NCI-H446 (cell line): ENCODE results near the gene HYAL4.
A peak's percentile ranks its signal among the peaks of the same experiment; 100 is the strongest.
"Not testable (repeated sequence)": the region's sequence is repeated elsewhere in the genome, so short reads cannot be mapped to it uniquely, and the experiment has no call there.

ENCODE experiments used
- DNase-seq, 2 experiments: peaks; one replicate each; lab custom pipeline; 2025; lab: John Stamatoyannopoulos, UW

HYAL4 gene

GRCh38 chr7:123844712-123845219, at the start of gene HYAL4:
Gene HYAL4 (plus strand): TSS chr7:123845169. CDS start chr7:123868274, 23,105 bp downstream.
- DNase-seq, result no peak

GRCh38 chr7:123795917-123796316, 49.1 kb upstream of the HYAL4 start:
- DNase-seq, result no peak

GRCh38 chr7:123796568-123796967, 48.4 kb upstream of the HYAL4 start:
- DNase-seq, result no peak

- peak; percentile 1 to 59 for DNase-seq
Observed at GRCh38 chr7:123797673-123798531, 47.1 kb upstream of the HYAL4 start.

GRCh38 chr7:123798532-123799188, 46.3 kb upstream of the HYAL4 start:
- no peak for DNase-seq

- DNase-seq, result no peak
Observed at GRCh38 chr7:123802249-123802648, 42.7 kb upstream of the HYAL4 start.

GRCh38 chr7:123805287-123805686, 39.7 kb upstream of the HYAL4 start:
- DNase-seq, result no peak

GRCh38 chr7:123809471-123809870, 35.5 kb upstream of the HYAL4 start:
- no peak for DNase-seq

- no peak for DNase-seq
Observed at GRCh38 chr7:123811056-123811455, 33.9 kb upstream of the HYAL4 start.

- no peak for DNase-seq
Observed at GRCh38 chr7:123816916-123817315, 28.1 kb upstream of the HYAL4 start.

- DNase-seq, result no peak
Observed at GRCh38 chr7:123819001-123819400, 26.0 kb upstream of the HYAL4 start.

- DNase-seq, result not testable (repeated sequence)
Observed at GRCh38 chr7:123819795-123820194, 25.2 kb upstream of the HYAL4 start.

GRCh38 chr7:123820864-123821263, 24.1 kb upstream of the HYAL4 start:
- no peak for DNase-seq

GRCh38 chr7:123821320-123821719, 23.6 kb upstream of the HYAL4 start:
- DNase-seq, result no peak

- no peak for DNase-seq
Observed at GRCh38 chr7:123823898-123824753, 20.8 kb upstream of the HYAL4 start.

GRCh38 chr7:123824754-123825067, 20.3 kb upstream of the HYAL4 start:
- DNase-seq, result no peak

GRCh38 chr7:123828805-123829204, 16.2 kb upstream of the HYAL4 start:
- no peak for DNase-seq

- no peak for DNase-seq
Observed at GRCh38 chr7:123836656-123837055, 8.3 kb upstream of the HYAL4 start.

GRCh38 chr7:123839106-123839505, 5.9 kb upstream of the HYAL4 start:
- DNase-seq, result not testable (repeated sequence)

GRCh38 chr7:123844142-123844541, 827 bp upstream of the HYAL4 start:
- DNase-seq, result not testable (repeated sequence)

GRCh38 chr7:123845823-123846216, 851 bp downstream of the HYAL4 start:
- DNase-seq, result no peak

GRCh38 chr7:123846217-123846891, 1.4 kb downstream of the HYAL4 start:
- no peak for DNase-seq
